T-helper 22 cell (primary cell): Measurements from ENCODE around the gene RND1.

Experiments
- DNase-seq: peaks from one replicate; pipeline ENCODE4 v3.0.0-alpha.2; 2020; ENCODE audit warnings: low read depth

Gene RND1

DNA sequence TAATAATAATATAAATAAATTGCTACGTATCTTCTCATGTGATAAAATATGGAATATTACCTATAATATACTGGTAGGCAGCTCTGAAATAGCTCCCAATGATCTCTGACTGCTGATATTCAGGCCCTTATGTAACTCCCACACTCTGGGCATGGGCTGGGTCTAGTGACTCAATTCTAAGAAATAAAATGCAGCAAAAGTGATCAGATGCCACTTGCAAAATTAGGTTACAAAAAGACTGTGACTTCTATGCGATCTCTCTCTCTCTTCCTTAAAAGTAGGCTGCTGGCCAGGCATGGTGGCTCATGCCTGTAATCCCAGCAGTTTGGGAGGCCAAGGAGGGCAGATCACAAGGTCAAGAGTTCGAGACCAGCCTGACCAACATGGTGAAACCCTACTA is 57.7 kb downstream of the RND1 start:
- DNase-seq = no peak
